ENCODE results near the gene NHSL2. TPM values are rescaled to one million over a fixed set of nuclear protein-coding genes. Genes with fewer than 3 reads are reported as not detected.

NHSL2 gene
- total RNA-seq, 1 donor from 2014 or later = 6.9 TPM

- DNase-seq = no peak
These were observed 272.3 kb downstream of the NHSL2 start for GRCh38 chrX:72182924-72183323.

GRCh38 chrX:72201836-72202536, 291.3 kb downstream of the NHSL2 start:
- DNase-seq = no peak

Small RNA genes lying within 50 kb of the gene (small RNA-seq; reads per million reads assigned to genes)
- gene RNU6-1078P (ENCODE audit: low replicate concordance) = not detected

Other genes with a start within 250 kb of the NHSL2 start
- gene CXorf49, start 192.6 kb upstream of the NHSL2 start, total RNA-seq = not detected
- gene CXorf49B, start 147.5 kb upstream of the NHSL2 start, total RNA-seq = not detected
- gene RTL5, start 221.1 kb downstream of the NHSL2 start, total RNA-seq = 3.9 TPM